Neural cell (in vitro differentiated cells): ENCODE results near the gene SH3PXD2A. TPM values are rescaled to one million over a fixed set of nuclear protein-coding genes. Genes with fewer than 3 reads are reported as not detected.

Experiments
- H2AFZ ChIP-seq: fragments of 200-600, 300-800 bp; sonication (generic), shearing (Covaris generic); 2 replicates; pipeline ENCODE4 v1.6.0; 2014; ENCODE audit warnings: low read depth, mild to moderate bottlenecking, antibody characterized with exemption, low read length, moderate library complexity
- H3F3A ChIP-seq: fragments of 200-600 bp; shearing (Covaris generic); 2 replicates; pipeline ENCODE4 v1.6.1; 2016; ENCODE audit warnings: mild to moderate bottlenecking, moderate library complexity, mixed read lengths, antibody characterized with exemption, low read length; ENCODE audit not compliant: insufficient read depth, poor library complexity, severe bottlenecking
- H3K27ac ChIP-seq: fragments of 200-600, 300-800 bp; sonication (generic), shearing (Covaris generic); 2 replicates; pipeline ENCODE4 v1.5.1; 2014; ENCODE audit warnings: mild to moderate bottlenecking, low read length, moderate library complexity
- H3K27me3 ChIP-seq: fragments of 300-800, 200-600 bp; sonication (generic), shearing (Covaris generic); 2 replicates; pipeline ENCODE4 v1.6.0; 2014; ENCODE audit warnings: mild to moderate bottlenecking, low read depth, low read length, moderate library complexity; ENCODE audit not compliant: insufficient read depth
- H3K36me3 ChIP-seq: fragments of 300-800, 200-600 bp; sonication (generic), shearing (Covaris generic); 2 replicates; pipeline ENCODE4 v1.5.1; 2014; ENCODE audit warnings: mild to moderate bottlenecking, antibody characterized with exemption, low read length, moderate library complexity; ENCODE audit not compliant: insufficient read depth
- H3K4me2 ChIP-seq: fragments of 300-800, 200-600 bp; sonication (generic), shearing (Covaris generic); 2 replicates; pipeline ENCODE4 v1.6.0; 2014; ENCODE audit warnings: mild to moderate bottlenecking, low read length
- H3K4me3 ChIP-seq: fragments of 300-800, 200-600 bp; sonication (generic), shearing (Covaris generic); 2 replicates; pipeline ENCODE4 v1.5.1; 2014; ENCODE audit warnings: mild to moderate bottlenecking, low read length, moderate library complexity
- H3K79me2 ChIP-seq: fragments of 200-600 bp; shearing (Covaris generic); replicated peaks from 2 replicates; pipeline ENCODE4 v1.6.0; 2014; ENCODE audit warnings: mild to moderate bottlenecking, low read length, moderate library complexity; ENCODE audit not compliant: insufficient read depth
- H3K9ac ChIP-seq: fragments of 300-800, 200-600 bp; sonication (generic), shearing (Covaris generic); 2 replicates; pipeline ENCODE4 v1.6.1; 2016; ENCODE audit warnings: mild to moderate bottlenecking, low read length, mixed read lengths
- H3K9me2 ChIP-seq: fragments of 200-600 bp; shearing (Covaris generic); 2 replicates; pipeline ENCODE4 v1.6.1; 2016; ENCODE audit warnings: mild to moderate bottlenecking, low read length, mixed read lengths; ENCODE audit not compliant: insufficient read depth
- H3K9me3 ChIP-seq: fragments of 200-600, 300-800 bp; sonication (generic), shearing (Covaris generic); 2 replicates; pipeline ENCODE4 v1.6.1; 2016; ENCODE audit warnings: mild to moderate bottlenecking, mixed run types, low read length, moderate library complexity, mixed read lengths
- H4K20me1 ChIP-seq: fragments of 200-600 bp; shearing (Covaris generic); 2 replicates; pipeline ENCODE4 v1.6.1; 2016; ENCODE audit warnings: mild to moderate bottlenecking, mixed run types; ENCODE audit not compliant: insufficient read depth
- CTCF ChIP-seq: fragments of 450-650 bp; IDR thresholded peaks from 2 replicates; pipeline ENCODE4 v1.5.1; 2014; ENCODE audit warnings: antibody characterized with exemption, mild to moderate bottlenecking, moderate library complexity; ENCODE audit not compliant: poor library complexity, severe bottlenecking
- EP300 ChIP-seq: fragments of 450-650 bp; conservative IDR thresholded peaks from 2 replicates; pipeline ENCODE4 v1.6.1; 2014; ENCODE audit warnings: antibody characterized with exemption, mild to moderate bottlenecking, moderate library complexity; ENCODE audit not compliant: poor library complexity, severe bottlenecking
- EZH2 ChIP-seq: fragments of 200-600, 300-800 bp; shearing (Covaris generic), sonication (generic); IDR thresholded peaks from 2 replicates; pipeline ENCODE4 v1.6.1; 2014; ENCODE audit warnings: antibody characterized with exemption, low read length, borderline replicate concordance, mild to moderate bottlenecking; ENCODE audit not compliant: insufficient read depth, poor library complexity, severe bottlenecking
- MXI1 ChIP-seq: fragments of 450-650 bp; conservative IDR thresholded peaks from 2 replicates; pipeline ENCODE4 v1.6.1; 2014; ENCODE audit warnings: antibody characterized with exemption, mild to moderate bottlenecking; ENCODE audit not compliant: poor library complexity, severe bottlenecking
- POLR2AphosphoS5 ChIP-seq: IDR thresholded peaks from 2 replicates; pipeline ENCODE4 v1.6.1; 2012
- RAD21 ChIP-seq: fragments of 450-650 bp; conservative IDR thresholded peaks from 2 replicates; pipeline ENCODE4 v1.6.1; 2014; ENCODE audit warnings: antibody characterized with exemption, mild to moderate bottlenecking, moderate library complexity
- REST ChIP-seq: IDR thresholded peaks from 2 replicates; pipeline ENCODE4 v1.6.1; 2012; ENCODE audit warnings: borderline replicate concordance
- SMC3 ChIP-seq: fragments of 450-650 bp; conservative IDR thresholded peaks from 2 replicates; pipeline ENCODE4 v1.6.1; 2014; ENCODE audit warnings: antibody characterized with exemption, mild to moderate bottlenecking, moderate library complexity; ENCODE audit not compliant: poor library complexity
- TAF1 ChIP-seq: IDR thresholded peaks from 2 replicates; pipeline ENCODE4 v1.6.1; 2012; ENCODE audit warnings: low read depth
- polyA plus RNA-seq: library from polyadenylated mRNA; depleted of rRNA; stranded (reverse); fragments of >200 nt; gene quantifications from 2 replicates; pipeline ENCODE4 v1.2.3, GENCODE V29; 2014

The SH3PXD2A gene
- polyA plus RNA-seq, 1 donor from 2014 or later: 5.2 TPM

- H3K9me3 ChIP-seq: no peaks in the 10 kb centered on the region
- H2AFZ ChIP-seq: no peak overlapping the region
- H4K20me1 ChIP-seq: no peaks in the 10 kb centered on the region
- H3K9ac ChIP-seq: no peak overlapping the region
- no peaks in the 10 kb centered on the region for H3F3A ChIP-seq
- H3K79me2 ChIP-seq: peaks cover 7% of the 10 kb centered on the region
- no peaks in the 10 kb centered on the region for H3K27me3 ChIP-seq
- no peaks in the 10 kb centered on the region for H3K36me3 ChIP-seq
- TF ChIP-seq RAD21 (no peak), EP300 (no peak), REST (no peak), EZH2 (no peak), MXI1 (no peak), POLR2AphosphoS5 (no peak), TAF1 (no peak), SMC3 (no peak), CTCF (no peak)
- no peak overlapping the region for H3K4me3 ChIP-seq
- H3K9me2 ChIP-seq: no peaks in the 10 kb centered on the region
- H3K4me2 ChIP-seq: no peak overlapping the region
- no peak overlapping the region for H3K27ac ChIP-seq
These were observed 3.0 kb upstream of the SH3PXD2A start for GRCh38 chr10:103858360-103858759.

- no peak overlapping the region for H3K4me3 ChIP-seq
These were observed 1.4 kb upstream of the SH3PXD2A start for GRCh38 chr10:103856797-103857170.

More at GRCh38 chr10:103856797-103857170, 1.4 kb upstream of the SH3PXD2A start:
- Histone ChIP-seq H3K9ac (no peak overlapping the region), H4K20me1 (no peaks in the 10 kb centered on the region), H3K36me3 (no peaks in the 10 kb centered on the region), H3K9me2 (no peaks in the 10 kb centered on the region), H3K79me2 (peaks cover 10% of the 10 kb centered on the region), H2AFZ (no peak overlapping the region), H3K4me2 (no peak overlapping the region), H3F3A (no peaks in the 10 kb centered on the region), H3K27me3 (no peaks in the 10 kb centered on the region), H3K27ac (no peak overlapping the region), H3K9me3 (no peaks in the 10 kb centered on the region)
- TF ChIP-seq EZH2: no peak
- no peak for TF ChIP-seq EP300
- TF ChIP-seq RAD21: no peak
- TF ChIP-seq REST: no peak
- no peak for TF ChIP-seq MXI1
- TF ChIP-seq POLR2AphosphoS5: no peak
- TF ChIP-seq CTCF: no peak
- TF ChIP-seq SMC3: no peak
- TF ChIP-seq TAF1: no peak
